ENCODE data around the gene TMEM240.

DNA sequence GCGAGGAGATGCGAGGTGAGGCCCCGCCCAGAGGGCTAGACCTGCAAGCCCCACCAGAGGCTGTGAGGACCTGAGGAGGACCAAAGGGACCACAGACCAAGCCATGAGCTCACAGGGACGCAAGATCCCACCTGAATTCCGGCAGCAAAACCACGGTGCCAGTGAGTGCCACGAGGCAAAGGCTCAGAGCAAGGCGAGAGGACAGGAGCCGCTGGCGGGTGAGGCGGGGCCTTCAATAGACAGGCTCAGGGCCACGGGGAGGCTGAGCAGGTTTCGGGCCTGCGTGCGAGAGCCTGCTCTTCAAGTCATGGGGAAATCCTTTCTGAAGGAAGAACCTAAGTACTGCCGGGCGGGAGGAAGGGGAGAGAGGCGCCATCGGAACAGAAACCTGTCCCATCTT is 7.1 kb upstream of the TMEM240 start:
- TF ChIP-seq, protein P1, sequence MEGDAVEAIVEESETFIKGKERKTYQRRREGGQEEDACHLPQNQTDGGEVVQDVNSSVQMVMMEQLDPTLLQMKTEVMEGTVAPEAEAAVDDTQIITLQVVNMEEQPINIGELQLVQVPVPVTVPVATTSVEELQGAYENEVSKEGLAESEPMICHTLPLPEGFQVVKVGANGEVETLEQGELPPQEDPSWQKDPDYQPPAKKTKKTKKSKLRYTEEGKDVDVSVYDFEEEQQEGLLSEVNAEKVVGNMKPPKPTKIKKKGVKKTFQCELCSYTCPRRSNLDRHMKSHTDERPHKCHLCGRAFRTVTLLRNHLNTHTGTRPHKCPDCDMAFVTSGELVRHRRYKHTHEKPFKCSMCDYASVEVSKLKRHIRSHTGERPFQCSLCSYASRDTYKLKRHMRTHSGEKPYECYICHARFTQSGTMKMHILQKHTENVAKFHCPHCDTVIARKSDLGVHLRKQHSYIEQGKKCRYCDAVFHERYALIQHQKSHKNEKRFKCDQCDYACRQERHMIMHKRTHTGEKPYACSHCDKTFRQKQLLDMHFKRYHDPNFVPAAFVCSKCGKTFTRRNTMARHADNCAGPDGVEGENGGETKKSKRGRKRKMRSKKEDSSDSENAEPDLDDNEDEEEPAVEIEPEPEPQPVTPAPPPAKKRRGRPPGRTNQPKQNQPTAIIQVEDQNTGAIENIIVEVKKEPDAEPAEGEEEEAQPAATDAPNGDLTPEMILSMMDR (IDR thresholded peaks at IDR 0.05 in 8 of 11, conservative IDR thresholded peaks at IDR 0.05 in 3 of 11): no peak
- TF ChIP-seq POLR2A (IDR thresholded peaks at IDR 0.05) (no peak), POLR2AphosphoS5 (IDR thresholded peaks at IDR 0.05) (peak in 2 of 3 donors; percentile 24 to 32)

Data from spleen (tissue), 7 donors.